Peyer's patch (tissue), 4 donors: ENCODE measurements around the gene TMEM135.

Experiments
- POLR2A ChIP-seq, 2 donors: fragments of 450-650 bp; IDR thresholded peaks; one replicate each; pipeline ENCODE4 v1.5.1; 2017; ENCODE audit warnings: antibody characterized with exemption in 2 of 2, mild to moderate bottlenecking in 2 of 2, moderate library complexity in 2 of 2
- TF ChIP-seq, protein P1 (sequence below), 6 experiments: fragments of 450-650 bp in 4 of 6; fragments of 200-600 bp in 2 of 6; sonication (generic) in 1 of 6; IDR thresholded peaks; one replicate each; pipeline ENCODE4 v1.5.1; 2017 to 2019; ENCODE audit warnings: antibody characterized with exemption in 6 of 6, mild to moderate bottlenecking in 3 of 6, moderate library complexity in 1 of 6

GRCh38 chr11:86996953-86997570 is 40.7 kb upstream of the TMEM135 start:
- TF ChIP-seq POLR2A (IDR thresholded peaks at IDR 0.05) = no peak
- TF ChIP-seq, protein P1, sequence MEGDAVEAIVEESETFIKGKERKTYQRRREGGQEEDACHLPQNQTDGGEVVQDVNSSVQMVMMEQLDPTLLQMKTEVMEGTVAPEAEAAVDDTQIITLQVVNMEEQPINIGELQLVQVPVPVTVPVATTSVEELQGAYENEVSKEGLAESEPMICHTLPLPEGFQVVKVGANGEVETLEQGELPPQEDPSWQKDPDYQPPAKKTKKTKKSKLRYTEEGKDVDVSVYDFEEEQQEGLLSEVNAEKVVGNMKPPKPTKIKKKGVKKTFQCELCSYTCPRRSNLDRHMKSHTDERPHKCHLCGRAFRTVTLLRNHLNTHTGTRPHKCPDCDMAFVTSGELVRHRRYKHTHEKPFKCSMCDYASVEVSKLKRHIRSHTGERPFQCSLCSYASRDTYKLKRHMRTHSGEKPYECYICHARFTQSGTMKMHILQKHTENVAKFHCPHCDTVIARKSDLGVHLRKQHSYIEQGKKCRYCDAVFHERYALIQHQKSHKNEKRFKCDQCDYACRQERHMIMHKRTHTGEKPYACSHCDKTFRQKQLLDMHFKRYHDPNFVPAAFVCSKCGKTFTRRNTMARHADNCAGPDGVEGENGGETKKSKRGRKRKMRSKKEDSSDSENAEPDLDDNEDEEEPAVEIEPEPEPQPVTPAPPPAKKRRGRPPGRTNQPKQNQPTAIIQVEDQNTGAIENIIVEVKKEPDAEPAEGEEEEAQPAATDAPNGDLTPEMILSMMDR (IDR thresholded peaks at IDR 0.05) = no peak
